ENCODE data around the gene REXO1.

REXO1 gene

GRCh38 chr19:1851654-1852580 is 3.6 kb upstream of the REXO1 start:
- DNase-seq (ENCODE audit: low spot score) (no peak), FAIRE-seq (no peak)

GRCh38 chr19:1850809-1851653 is 2.7 kb upstream of the REXO1 start:
- FAIRE-seq (no peak), DNase-seq (ENCODE audit: low spot score) (no peak)

GRCh38 chr19:1849886-1850398 is 1.7 kb upstream of the REXO1 start:
- FAIRE-seq (no peak), DNase-seq (ENCODE audit: low spot score) (no peak)

GRCh38 chr19:1849132-1849474 is 820 bp upstream of the REXO1 start:
- DNase-seq (ENCODE audit: low spot score): no peak
- FAIRE-seq: no peak

- DNase-seq (ENCODE audit: low spot score) (peak; percentile 20), FAIRE-seq (no peak)
Measured at GRCh38 chr19:1847684-1848398, 442 bp downstream of the REXO1 start.

GRCh38 chr19:1847348-1847683 is 967 bp downstream of the REXO1 start:
- DNase-seq (ENCODE audit: low spot score): peak; percentile 7
- FAIRE-seq: no peak

GRCh38 chr19:1846517-1847204 is 1.6 kb downstream of the REXO1 start:
- no peak for DNase-seq (ENCODE audit: low spot score)
- FAIRE-seq: no peak

- no peak for DNase-seq (ENCODE audit: low spot score)
Measured at GRCh38 chr19:1845642-1846041, 2.6 kb downstream of the REXO1 start.

GRCh38 chr19:1845125-1845515 is 3.2 kb downstream of the REXO1 start:
- no peak for DNase-seq (ENCODE audit: low spot score)
- FAIRE-seq: no peak

More at GRCh38 chr19:1845642-1846041, 2.6 kb downstream of the REXO1 start:
- FAIRE-seq: no peak

- no peak for FAIRE-seq
- no peak for DNase-seq (ENCODE audit: low spot score)
Measured at GRCh38 chr19:1844513-1845124, 3.7 kb downstream of the REXO1 start.

GRCh38 chr19:1843646-1844394 is 4.5 kb downstream of the REXO1 start:
- DNase-seq (ENCODE audit: low spot score) (no peak), FAIRE-seq (no peak)

- FAIRE-seq: no peak
- DNase-seq (ENCODE audit: low spot score): no peak
Measured at GRCh38 chr19:1843116-1843515, 5.2 kb downstream of the REXO1 start.

- no peak for FAIRE-seq
- DNase-seq (ENCODE audit: low spot score): no peak
Measured at GRCh38 chr19:1841209-1841924, 6.9 kb downstream of the REXO1 start.

GRCh38 chr19:1840541-1841115 is 7.7 kb downstream of the REXO1 start:
- FAIRE-seq: no peak
- no peak for DNase-seq (ENCODE audit: low spot score)

GRCh38 chr19:1839658-1840540 is 8.4 kb downstream of the REXO1 start:
- FAIRE-seq (no peak), DNase-seq (ENCODE audit: low spot score) (no peak)

- DNase-seq (ENCODE audit: low spot score): no peak
- no peak for FAIRE-seq
Measured at GRCh38 chr19:1837625-1838105, 10.6 kb downstream of the REXO1 start.

GRCh38 chr19:1837222-1837565 is 11.1 kb downstream of the REXO1 start:
- DNase-seq (ENCODE audit: low spot score) (no peak), FAIRE-seq (no peak)
